GM12874 (cell line): Measurements from ENCODE around the gene OR51I1.

ENCODE experiments used
- TF ChIP-seq, protein P1 (sequence below): IDR thresholded peaks from 2 replicates; pipeline ENCODE4 v1.5.1; 2011; ENCODE audit warnings: low read depth, mild to moderate bottlenecking, control low read depth, low read length, moderate library complexity; ENCODE audit not compliant: insufficient read depth

OR51I1 gene

GRCh38 chr11:5421811-5422210 lies 19.5 kb downstream of the OR51I1 start, which contains the start of gene OR51Q1:
TSS of gene OR51Q1 (plus strand) at chr11:5422111. CDS start at chr11:5422201, 90 bp downstream.
- TF ChIP-seq, protein P1, sequence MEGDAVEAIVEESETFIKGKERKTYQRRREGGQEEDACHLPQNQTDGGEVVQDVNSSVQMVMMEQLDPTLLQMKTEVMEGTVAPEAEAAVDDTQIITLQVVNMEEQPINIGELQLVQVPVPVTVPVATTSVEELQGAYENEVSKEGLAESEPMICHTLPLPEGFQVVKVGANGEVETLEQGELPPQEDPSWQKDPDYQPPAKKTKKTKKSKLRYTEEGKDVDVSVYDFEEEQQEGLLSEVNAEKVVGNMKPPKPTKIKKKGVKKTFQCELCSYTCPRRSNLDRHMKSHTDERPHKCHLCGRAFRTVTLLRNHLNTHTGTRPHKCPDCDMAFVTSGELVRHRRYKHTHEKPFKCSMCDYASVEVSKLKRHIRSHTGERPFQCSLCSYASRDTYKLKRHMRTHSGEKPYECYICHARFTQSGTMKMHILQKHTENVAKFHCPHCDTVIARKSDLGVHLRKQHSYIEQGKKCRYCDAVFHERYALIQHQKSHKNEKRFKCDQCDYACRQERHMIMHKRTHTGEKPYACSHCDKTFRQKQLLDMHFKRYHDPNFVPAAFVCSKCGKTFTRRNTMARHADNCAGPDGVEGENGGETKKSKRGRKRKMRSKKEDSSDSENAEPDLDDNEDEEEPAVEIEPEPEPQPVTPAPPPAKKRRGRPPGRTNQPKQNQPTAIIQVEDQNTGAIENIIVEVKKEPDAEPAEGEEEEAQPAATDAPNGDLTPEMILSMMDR: no peak

DNA sequence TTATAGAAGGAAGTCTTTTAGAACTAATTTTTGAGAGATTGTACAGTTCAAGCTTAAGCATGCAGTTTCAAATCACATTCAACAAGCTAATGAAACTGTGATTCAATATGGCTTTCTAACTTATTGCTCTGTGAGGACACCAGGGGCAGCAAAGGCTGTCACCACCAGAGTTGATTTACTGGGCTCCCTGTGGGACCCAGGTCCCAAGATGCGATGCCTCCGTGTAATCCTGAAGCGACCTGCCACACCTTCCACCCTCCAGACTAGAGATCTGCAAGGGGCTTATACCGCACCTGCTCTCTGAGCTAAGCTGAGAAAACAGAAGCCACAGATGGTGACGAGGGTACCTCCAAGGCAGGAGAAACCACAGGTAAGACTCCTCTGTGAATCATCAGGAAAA lies 20.3 kb downstream of the OR51I1 start:
- TF ChIP-seq, protein P1: no peak

DNA sequence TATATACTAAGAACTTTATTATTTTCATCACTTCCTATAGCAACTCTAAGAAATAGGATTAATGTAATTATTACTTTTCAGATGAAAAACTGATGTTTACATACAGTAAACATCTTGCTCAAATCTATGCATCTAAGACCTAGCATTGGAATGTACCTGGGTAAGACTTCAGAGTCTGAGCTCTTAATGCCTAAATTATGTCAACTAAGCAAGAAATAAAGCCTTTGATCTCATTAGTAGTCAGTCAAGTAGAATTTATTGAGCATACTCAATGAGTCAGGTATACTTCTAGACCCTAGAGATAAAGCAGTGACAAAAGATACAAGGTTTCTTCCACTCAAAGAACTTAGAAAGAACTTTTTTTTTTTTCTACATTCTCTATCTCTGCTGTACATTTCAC lies 36.1 kb downstream of the OR51I1 start:
- TF ChIP-seq, protein P1: no peak

- TF ChIP-seq, protein P1: no peak
Observed at GRCh38 chr11:5398936-5399335, 42.4 kb downstream of the OR51I1 start.

GRCh38 chr11:5394091-5394490 lies 47.2 kb downstream of the OR51I1 start:
- TF ChIP-seq, protein P1: no peak
